Measurements from ENCODE around the gene OXCT1. TPM values are rescaled to one million over a fixed set of nuclear protein-coding genes. Genes with fewer than 3 reads are reported as not detected.
"Not testable (repeated sequence)": the region's sequence is repeated elsewhere in the genome, so short reads cannot be mapped to it uniquely, and the experiment has no call there.

OXCT1 gene
- total RNA-seq, 1 donor from 2014 or later, result 64.6 TPM

DNA sequence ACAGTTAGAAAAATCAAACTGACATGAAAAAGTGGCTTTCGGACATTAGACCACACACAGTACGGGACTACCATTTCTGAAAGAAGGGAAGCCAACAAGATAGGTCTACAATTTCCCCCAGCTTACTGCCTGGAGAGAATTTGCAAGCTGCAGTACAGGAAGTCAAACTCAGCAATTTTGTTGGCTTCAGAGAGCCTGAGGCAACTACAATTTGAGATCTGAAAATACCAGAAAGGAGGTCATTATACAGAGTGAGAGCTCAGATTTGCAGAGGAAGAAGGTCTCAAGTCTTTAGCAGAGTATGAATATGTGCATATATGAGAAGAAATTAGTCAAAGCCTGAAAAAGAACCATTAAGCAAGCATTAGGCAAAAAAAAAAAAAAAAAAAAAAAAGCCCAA is 83.0 kb downstream of the OXCT1 start:
- intact Hi-C loops (cut with micrococcal nuclease), result no loop called here

GRCh38 chr5:41785061-41785460 is 85.2 kb downstream of the OXCT1 start:
- intact Hi-C loops (cut with micrococcal nuclease), result no loop called here

DNA sequence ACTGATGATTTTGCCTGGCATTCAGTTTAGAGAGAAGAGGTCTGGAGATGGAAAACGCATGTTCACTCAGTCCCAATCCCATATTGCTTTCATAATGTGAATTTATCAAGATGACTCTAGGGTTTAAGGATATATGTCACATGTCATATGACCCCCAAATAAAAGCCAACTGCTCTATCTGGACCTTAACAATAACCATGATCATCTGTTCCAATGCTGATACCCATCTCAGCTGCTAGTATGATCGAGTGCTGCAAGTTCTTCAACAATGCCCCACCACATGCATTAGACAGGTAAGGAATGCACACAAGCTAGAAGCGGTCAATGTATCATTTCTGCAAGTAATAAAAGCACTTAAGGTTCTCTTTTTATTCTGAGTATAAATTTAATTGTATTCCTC is 91.8 kb downstream of the OXCT1 start:
- intact Hi-C loops (cut with micrococcal nuclease), result no loop called here

GRCh38 chr5:41776435-41776834 is 93.8 kb downstream of the OXCT1 start:
- intact Hi-C loops (cut with micrococcal nuclease), result no loop called here

- intact Hi-C loops (cut with micrococcal nuclease), result no loop called here
Observed at GRCh38 chr5:41773799-41774198, 96.4 kb downstream of the OXCT1 start.

- intact Hi-C loops (cut with micrococcal nuclease), result no loop called here
Observed at GRCh38 chr5:41772785-41773442, 97.3 kb downstream of the OXCT1 start.

- intact Hi-C loops (cut with micrococcal nuclease), result no loop called here
Observed at GRCh38 chr5:41772056-41772455, 98.2 kb downstream of the OXCT1 start.

DNA sequence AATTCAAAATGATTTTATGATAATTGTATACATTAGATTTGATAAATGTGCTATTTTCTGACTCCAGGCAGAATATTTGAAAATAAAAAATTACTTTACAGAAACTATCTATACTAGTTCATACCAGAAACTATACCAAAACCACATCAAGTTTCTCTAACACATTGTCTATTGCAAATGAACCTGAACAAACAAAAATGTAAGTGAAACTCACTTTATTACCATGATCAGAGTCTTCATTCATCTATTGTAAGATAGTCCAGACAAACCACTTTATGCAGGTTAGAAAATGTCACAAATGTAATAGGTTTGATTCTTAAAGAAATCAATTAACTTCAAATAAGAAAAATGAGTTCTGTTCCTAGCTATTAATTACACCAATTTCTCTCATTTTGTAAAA is 99.4 kb downstream of the OXCT1 start:
- intact Hi-C loops (cut with micrococcal nuclease), result no loop called here

DNA sequence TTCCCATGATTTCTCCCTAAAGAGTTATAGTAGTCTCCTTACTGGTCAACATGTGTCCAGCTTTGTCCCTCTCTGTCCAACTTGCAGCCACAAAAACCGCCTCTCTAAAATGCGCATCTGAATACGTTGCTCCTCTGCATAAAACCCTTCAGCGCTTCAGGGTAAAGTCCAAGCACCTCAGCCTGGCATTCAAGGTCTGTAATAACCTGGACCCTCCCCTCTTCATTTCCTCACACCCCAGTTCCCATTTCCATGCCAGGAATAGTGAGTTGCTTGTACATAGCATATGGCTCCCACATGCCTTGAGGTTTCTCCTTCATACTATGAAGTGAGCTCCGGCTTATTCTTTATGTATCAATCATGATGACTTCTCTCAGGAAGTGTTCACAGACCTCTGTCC is 101.5 kb downstream of the OXCT1 start:
- intact Hi-C loops (cut with micrococcal nuclease), result no loop called here

- intact Hi-C loops (cut with micrococcal nuclease), result no loop called here
Observed at GRCh38 chr5:41764650-41765049, 105.6 kb downstream of the OXCT1 start.

- intact Hi-C loops (cut with micrococcal nuclease), result no loop called here
Observed at GRCh38 chr5:41763574-41763973, 106.7 kb downstream of the OXCT1 start.

DNA sequence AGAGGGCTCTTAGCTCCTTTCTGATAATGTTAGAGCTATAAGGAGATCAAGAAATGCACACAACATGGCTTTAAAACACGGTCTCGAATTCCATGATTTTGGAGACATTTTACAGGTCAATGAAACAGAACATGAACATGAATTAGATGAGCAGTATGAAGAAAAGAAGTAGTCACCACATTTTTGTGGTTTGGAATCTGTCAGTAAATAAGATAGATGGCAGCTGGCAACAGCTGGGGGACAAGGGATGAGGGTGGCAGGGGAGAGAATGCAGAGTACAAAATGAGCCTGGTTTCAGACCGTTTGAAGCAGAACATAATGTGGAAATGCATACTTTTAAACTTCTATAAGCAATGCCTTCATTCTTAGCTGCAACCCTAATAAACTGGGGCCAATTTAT is 107.1 kb downstream of the OXCT1 start:
- intact Hi-C loops (cut with micrococcal nuclease), result no loop called here

DNA sequence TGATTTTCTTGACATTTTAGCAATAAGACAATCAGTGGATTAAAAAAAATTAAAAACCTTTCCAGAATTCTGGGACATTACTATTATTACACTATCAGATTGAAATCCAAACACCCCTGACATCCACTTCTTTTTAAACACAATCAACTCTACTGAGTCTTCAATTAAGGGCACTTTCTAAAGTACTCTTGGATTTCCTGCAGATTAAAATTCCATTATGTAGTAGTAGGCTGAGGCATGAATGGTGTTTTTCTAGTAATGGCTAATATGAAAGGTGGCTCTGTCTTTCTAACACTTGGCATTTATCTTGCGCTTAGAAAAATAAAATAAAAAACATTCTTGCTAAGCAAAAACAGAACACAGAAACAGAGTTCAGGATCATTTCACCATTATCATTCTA is 107.8 kb downstream of the OXCT1 start:
- intact Hi-C loops (cut with micrococcal nuclease), result no loop called here

DNA sequence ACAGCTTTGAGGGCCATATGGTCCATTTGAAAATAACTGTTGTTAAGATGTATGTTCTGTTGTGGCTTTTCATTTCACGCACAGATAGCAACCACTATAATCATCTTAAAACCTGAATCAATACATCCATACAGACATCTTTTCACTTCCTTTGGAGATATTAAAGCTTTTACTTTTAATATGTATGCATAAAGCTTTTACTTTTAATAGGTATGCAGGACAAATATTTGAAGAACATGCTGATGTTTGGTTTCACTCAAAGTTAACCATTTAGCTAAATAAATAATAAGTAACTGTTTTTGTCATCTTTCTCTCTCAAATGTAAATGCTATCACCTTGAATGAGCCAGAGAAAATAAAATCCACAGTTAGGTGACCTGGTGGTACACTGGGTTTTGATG is 108.6 kb downstream of the OXCT1 start:
- intact Hi-C loops (cut with micrococcal nuclease), result no loop called here

GRCh38 chr5:41755705-41756104 is 114.5 kb downstream of the OXCT1 start:
- intact Hi-C loops (cut with micrococcal nuclease), result loop anchor here (1.0 kb wide), 1 partner anchor 88 kb away; no protein-coding TSS in a partner anchor

GRCh38 chr5:41754857-41755256 is 115.4 kb downstream of the OXCT1 start:
- intact Hi-C loops (cut with micrococcal nuclease), result loop anchor here (1.0 to 5.0 kb wide), 2 partner anchors 52 to 88 kb away; no protein-coding TSS in a partner anchor

DNA sequence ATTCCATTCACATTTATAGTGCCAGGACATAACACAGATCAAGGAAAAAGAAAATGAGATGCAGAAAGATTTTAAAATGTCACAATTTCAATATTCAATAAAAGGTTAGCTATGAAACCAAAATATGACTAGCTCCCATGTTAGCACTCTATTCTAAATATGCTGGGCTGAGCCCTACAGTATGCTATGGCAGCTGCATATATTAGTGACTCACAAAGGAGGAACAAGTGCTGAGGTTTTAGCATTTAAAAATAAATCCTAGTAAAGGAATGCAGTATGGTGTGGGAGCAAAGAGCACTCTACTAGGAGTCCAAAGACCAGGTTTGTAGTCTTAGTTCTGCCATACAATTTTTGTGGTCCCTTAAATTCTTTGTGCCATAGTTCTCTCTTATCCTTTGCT is 118.4 kb downstream of the OXCT1 start:
- intact Hi-C loops (cut with micrococcal nuclease), result loop anchor here (5.0 kb wide), 1 partner anchor 55 kb away; no protein-coding TSS in a partner anchor

DNA sequence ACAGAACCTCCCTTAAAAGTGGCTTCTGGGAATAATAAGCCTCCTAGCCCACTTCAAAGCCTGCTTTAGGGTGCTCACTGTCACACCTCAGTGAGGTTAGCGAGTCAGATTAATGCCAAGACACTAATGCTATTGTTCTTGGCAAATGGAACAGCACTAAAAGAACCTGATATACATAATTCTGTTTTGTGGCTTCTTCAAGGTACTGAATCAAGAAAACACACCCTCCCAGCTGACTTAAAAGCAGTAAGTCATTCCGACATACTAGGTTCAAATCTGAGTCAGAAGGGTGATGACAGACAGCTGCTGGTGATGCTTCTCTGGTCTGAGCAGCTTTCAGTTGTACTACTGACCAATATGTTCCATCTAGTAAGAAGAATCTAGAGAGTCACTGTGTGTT is 121.6 kb downstream of the OXCT1 start:
- intact Hi-C loops (cut with micrococcal nuclease), result no loop called here

GRCh38 chr5:41747708-41748107 is 122.5 kb downstream of the OXCT1 start:
- intact Hi-C loops (cut with micrococcal nuclease), result no loop called here

- intact Hi-C loops (cut with micrococcal nuclease), result no loop called here
Observed at GRCh38 chr5:41747301-41747700, 122.9 kb downstream of the OXCT1 start.

GRCh38 chr5:41742608-41743007 is 127.6 kb downstream of the OXCT1 start:
- intact Hi-C loops (cut with micrococcal nuclease), result not testable (repeated sequence)

DNA sequence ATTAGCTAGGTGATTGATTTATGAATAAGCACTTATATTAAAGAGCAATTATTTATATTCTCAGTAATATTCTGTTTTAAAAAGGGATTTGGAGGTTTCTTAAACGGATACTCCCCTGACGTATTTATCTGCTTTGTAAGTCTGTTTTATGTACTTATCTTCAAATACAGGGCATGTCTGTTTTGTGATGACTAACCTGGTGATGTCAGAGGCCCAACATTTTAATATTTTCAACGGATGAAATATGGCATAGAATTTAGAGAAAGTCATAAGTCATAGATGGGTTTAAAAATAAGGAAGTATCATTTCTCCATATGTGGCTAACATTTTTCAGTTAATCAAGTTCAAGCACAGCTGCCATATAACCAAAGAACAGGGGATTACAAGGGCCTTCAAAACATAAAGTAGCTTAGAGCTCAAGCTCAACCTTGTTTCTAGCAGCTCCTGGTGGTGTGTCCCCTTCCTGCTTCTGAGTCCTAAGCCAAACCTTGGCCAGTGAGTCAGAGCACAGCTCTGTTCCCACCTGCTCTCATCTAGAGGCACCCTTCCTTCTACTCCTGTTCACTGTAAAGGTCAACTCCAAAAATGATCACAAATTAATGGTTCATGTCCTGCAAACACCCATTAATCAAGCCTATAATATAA is 131.4 kb downstream of the OXCT1 start:
- intact Hi-C loops (cut with micrococcal nuclease), result no loop called here

DNA sequence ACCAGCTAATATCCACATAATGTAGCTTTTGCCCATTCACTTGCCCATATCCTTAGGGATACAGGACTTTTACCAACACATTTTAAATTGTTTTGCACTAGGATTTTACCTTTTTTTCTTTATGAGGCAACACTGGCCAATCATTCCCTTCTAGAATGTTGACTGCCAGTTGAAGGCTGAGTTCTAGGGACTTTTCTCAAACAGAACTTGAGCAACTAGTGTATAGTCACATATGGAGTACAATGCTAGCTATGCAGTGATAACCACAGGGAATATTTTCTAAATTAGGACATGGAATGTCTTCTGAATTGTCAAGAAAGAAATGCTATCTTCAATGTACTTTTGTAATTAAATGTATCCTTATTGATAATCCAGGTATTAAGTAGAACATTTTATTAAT is 133.6 kb downstream of the OXCT1 start:
- intact Hi-C loops (cut with micrococcal nuclease), result no loop called here

Data from T-helper 2 cell treated with Interferon-gamma antibody and Interleukin-4, amounts not matched to agents 100 ng/mL and 5 ng/mL, for 36 hours (primary cell).